ENCODE measurements around the gene HLTF.
"Not testable (repeated sequence)": the region's sequence is repeated elsewhere in the genome, so short reads cannot be mapped to it uniquely, and the experiment has no call there.

DNA sequence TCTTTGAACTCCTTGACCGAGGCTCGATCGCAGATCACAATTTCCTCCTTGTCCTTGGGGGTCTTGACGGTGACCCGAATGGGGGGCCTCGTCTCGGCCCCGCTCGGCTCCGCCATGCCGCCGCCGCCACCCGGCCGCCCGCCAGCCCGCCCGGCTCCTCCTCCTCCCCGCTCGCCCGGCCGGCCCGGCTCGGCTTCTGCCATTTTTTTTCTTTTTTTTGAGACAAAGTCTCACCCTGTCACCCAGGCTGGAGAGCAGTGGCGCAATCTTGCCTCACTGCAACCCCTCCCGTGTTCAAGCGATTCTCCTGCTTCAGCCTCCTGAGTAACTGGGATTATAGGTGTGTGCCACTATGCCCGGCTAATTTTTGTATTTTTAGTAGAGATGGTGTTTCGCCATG is 98.8 kb downstream of the HLTF start:
- TF ChIP-seq, protein P1, sequence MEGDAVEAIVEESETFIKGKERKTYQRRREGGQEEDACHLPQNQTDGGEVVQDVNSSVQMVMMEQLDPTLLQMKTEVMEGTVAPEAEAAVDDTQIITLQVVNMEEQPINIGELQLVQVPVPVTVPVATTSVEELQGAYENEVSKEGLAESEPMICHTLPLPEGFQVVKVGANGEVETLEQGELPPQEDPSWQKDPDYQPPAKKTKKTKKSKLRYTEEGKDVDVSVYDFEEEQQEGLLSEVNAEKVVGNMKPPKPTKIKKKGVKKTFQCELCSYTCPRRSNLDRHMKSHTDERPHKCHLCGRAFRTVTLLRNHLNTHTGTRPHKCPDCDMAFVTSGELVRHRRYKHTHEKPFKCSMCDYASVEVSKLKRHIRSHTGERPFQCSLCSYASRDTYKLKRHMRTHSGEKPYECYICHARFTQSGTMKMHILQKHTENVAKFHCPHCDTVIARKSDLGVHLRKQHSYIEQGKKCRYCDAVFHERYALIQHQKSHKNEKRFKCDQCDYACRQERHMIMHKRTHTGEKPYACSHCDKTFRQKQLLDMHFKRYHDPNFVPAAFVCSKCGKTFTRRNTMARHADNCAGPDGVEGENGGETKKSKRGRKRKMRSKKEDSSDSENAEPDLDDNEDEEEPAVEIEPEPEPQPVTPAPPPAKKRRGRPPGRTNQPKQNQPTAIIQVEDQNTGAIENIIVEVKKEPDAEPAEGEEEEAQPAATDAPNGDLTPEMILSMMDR (IDR thresholded peaks at IDR 0.05): not testable (repeated sequence)
- not testable (repeated sequence) for TF ChIP-seq POLR2AphosphoS5, EP300 (IDR thresholded peaks at IDR 0.05)
